ENCODE measurements around the gene GREB1L. TPM values are rescaled to one million over a fixed set of nuclear protein-coding genes. Genes with fewer than 3 reads are reported as not detected.

The GREB1L gene
- total and polyA plus RNA-seq, 2 experiments from 2014 or later = 4.2 to 7.8 TPM

- no peak overlapping the region for H3K4me3 ChIP-seq
- TF ChIP-seq, protein P1, sequence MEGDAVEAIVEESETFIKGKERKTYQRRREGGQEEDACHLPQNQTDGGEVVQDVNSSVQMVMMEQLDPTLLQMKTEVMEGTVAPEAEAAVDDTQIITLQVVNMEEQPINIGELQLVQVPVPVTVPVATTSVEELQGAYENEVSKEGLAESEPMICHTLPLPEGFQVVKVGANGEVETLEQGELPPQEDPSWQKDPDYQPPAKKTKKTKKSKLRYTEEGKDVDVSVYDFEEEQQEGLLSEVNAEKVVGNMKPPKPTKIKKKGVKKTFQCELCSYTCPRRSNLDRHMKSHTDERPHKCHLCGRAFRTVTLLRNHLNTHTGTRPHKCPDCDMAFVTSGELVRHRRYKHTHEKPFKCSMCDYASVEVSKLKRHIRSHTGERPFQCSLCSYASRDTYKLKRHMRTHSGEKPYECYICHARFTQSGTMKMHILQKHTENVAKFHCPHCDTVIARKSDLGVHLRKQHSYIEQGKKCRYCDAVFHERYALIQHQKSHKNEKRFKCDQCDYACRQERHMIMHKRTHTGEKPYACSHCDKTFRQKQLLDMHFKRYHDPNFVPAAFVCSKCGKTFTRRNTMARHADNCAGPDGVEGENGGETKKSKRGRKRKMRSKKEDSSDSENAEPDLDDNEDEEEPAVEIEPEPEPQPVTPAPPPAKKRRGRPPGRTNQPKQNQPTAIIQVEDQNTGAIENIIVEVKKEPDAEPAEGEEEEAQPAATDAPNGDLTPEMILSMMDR (IDR thresholded peaks at IDR 0.05; ENCODE audit: low read depth, low read length) = no peak
- no peak overlapping the region for H3K27ac ChIP-seq
- no peaks in the 10 kb centered on the region for H3K4me1 ChIP-seq (ENCODE audit: low read depth)
- no peaks in the 10 kb centered on the region for H3K27me3 ChIP-seq
- peaks cover 9% of the 10 kb centered on the region for H3K36me3 ChIP-seq
- no peaks in the 10 kb centered on the region for H3K9me3 ChIP-seq (ENCODE audit: low read depth)
- no peak for DNase-seq (ENCODE audit: low read depth in 1 of 2, low spot score in 1 of 2)
Measured at GRCh38 chr18:21513741-21514140, 271.7 kb downstream of the GREB1L start.

- Histone ChIP-seq H3K4me3 (no peak overlapping the region), H3K36me3 (peaks cover 16% of the 10 kb centered on the region), H3K27ac (no peak overlapping the region), H3K4me1 (ENCODE audit: low read depth) (peaks cover 19% of the 10 kb centered on the region), H3K9me3 (ENCODE audit: low read depth) (no peaks in the 10 kb centered on the region), H3K27me3 (no peaks in the 10 kb centered on the region)
- TF ChIP-seq, protein P1 (IDR thresholded peaks at IDR 0.05; ENCODE audit: low read depth, low read length) = no peak
- DNase-seq (ENCODE audit: low read depth in 1 of 2, low spot score in 1 of 2) = no peak
Measured at GRCh38 chr18:21522530-21522929, 280.5 kb downstream of the GREB1L start.

DNA sequence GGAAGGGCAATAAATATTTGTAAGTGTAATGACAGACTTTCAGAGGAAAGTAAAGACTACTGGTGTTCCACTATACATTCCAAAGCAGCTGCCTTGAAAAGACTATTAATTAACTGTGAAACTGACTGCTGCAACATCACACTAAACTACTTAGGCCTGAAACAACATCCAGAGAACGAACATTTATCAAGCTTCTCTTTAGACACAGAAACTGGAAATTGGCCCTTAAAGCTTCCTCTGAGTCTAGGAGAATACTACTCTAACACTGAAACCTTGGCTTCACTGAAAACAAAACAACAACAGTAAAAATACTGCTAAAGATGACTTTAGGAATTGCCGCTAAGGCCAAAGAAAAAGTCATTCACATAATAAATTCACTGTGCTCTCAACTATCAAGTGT lies 283.9 kb downstream of the GREB1L start:
- TF ChIP-seq, protein P1 (IDR thresholded peaks at IDR 0.05; ENCODE audit: low read depth, low read length) = no peak
- peaks cover 23% of the 10 kb centered on the region for H3K36me3 ChIP-seq
- DNase-seq (ENCODE audit: low read depth in 1 of 2, low spot score in 1 of 2) = peak in 1 of 2 donors; percentile 11
- no peaks in the 10 kb centered on the region for H3K9me3 ChIP-seq (ENCODE audit: low read depth)
- no peak overlapping the region for H3K4me3 ChIP-seq
- peak overlapping the region; percentile 74 for H3K27ac ChIP-seq
- H3K27me3 ChIP-seq = no peaks in the 10 kb centered on the region
- peaks cover 19% of the 10 kb centered on the region for H3K4me1 ChIP-seq (ENCODE audit: low read depth)

DNA sequence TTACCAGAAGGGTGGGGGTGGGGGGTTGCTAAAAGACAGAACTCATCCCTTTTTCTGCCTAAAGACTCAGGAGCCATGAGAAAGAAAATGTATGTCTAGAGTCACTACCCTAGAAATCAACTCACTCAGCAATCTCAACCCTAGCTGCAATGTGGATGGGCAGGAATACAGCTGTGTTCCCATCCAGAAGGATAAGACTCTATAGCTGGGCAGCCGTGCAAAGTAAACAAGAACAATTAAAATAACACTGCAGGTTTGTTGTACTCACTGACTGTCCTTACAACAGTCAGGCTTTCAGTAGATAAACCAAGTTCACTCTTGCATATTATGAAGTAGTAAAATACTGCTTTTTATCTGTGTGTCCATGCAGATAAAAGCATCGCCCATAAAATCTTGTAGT lies 284.4 kb downstream of the GREB1L start:
- peaks cover 28% of the 10 kb centered on the region for H3K36me3 ChIP-seq
- H3K4me1 ChIP-seq (ENCODE audit: low read depth) = peaks cover 19% of the 10 kb centered on the region
- H3K9me3 ChIP-seq (ENCODE audit: low read depth) = no peaks in the 10 kb centered on the region
- DNase-seq (ENCODE audit: low read depth in 1 of 2, low spot score in 1 of 2) = no peak
- H3K27me3 ChIP-seq = no peaks in the 10 kb centered on the region
- peak overlapping the region; percentile 59 for H3K27ac ChIP-seq
- no peak overlapping the region for H3K4me3 ChIP-seq
- TF ChIP-seq, protein P1 (IDR thresholded peaks at IDR 0.05; ENCODE audit: low read depth, low read length) = no peak

DNA sequence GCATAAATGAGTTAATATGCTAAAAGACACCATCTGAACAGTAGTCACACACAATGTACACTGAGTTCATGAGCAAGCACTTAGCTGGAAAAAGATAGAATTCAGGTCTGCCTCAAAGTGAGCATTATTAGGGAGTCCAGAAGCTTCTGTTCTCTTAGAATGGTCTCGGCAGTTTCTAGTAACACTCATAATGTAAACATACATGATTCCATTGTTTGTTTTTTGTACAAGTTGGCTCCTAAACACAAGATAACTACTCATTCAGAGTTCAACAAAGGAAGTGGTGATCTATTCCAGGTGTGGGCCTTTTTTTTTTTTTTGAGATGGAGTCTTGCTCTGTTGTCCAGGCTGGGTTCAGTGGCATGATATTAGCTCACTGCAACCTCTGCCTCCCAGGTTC lies 292.3 kb downstream of the GREB1L start:
- no peak overlapping the region for H3K27ac ChIP-seq
- H3K9me3 ChIP-seq (ENCODE audit: low read depth) = no peaks in the 10 kb centered on the region
- H3K36me3 ChIP-seq = peaks cover 51% of the 10 kb centered on the region
- TF ChIP-seq, protein P1 (IDR thresholded peaks at IDR 0.05; ENCODE audit: low read depth, low read length) = no peak
- no peaks in the 10 kb centered on the region for H3K4me1 ChIP-seq (ENCODE audit: low read depth)
- no peak overlapping the region for H3K4me3 ChIP-seq
- H3K27me3 ChIP-seq = no peaks in the 10 kb centered on the region
- DNase-seq (ENCODE audit: low read depth in 1 of 2, low spot score in 1 of 2) = no peak

DNA sequence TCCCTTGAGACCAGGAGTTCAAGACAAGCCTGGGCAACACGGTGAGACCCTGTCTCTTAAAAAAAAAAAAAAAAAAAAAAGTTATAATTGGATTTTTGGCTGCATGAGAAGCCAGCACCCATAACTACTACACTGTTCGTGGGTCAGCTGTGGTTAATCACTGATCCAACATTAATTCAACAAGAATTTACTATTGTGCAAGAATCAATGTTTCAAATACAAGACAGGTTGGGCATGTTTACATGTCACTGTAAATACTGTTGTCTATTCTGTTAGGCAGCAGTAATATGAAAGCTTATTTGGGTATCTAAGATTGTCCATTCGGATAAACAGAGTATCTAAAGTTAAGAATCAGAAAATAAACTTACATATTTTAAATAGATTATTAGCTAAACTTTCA lies 296.2 kb downstream of the GREB1L start:
- H3K4me3 ChIP-seq = no peak overlapping the region
- H3K4me1 ChIP-seq (ENCODE audit: low read depth) = no peaks in the 10 kb centered on the region
- TF ChIP-seq, protein P1 (IDR thresholded peaks at IDR 0.05; ENCODE audit: low read depth, low read length) = no peak
- DNase-seq (ENCODE audit: low read depth in 1 of 2, low spot score in 1 of 2) = no peak
- no peaks in the 10 kb centered on the region for H3K27me3 ChIP-seq
- H3K9me3 ChIP-seq (ENCODE audit: low read depth) = no peaks in the 10 kb centered on the region
- H3K36me3 ChIP-seq = peaks cover 32% of the 10 kb centered on the region
- H3K27ac ChIP-seq = no peak overlapping the region

All from cardiac muscle cell (in vitro differentiated cells and primary cell).